ENCODE results near the gene CCSER1.
"Not testable (repeated sequence)": the region's sequence is repeated elsewhere in the genome, so short reads cannot be mapped to it uniquely, and the experiment has no call there.

Gene CCSER1

GRCh38 chr4:90445380-90445779 lies 318.2 kb downstream of the CCSER1 start:
- DNase-seq (ENCODE audit: low read depth) = no peak

GRCh38 chr4:90449626-90450025 lies 322.4 kb downstream of the CCSER1 start:
- no peak for DNase-seq (ENCODE audit: low read depth)

- no peak for DNase-seq (ENCODE audit: low read depth)
Observed at GRCh38 chr4:90456891-90457290, 329.7 kb downstream of the CCSER1 start.

GRCh38 chr4:90457817-90458216 lies 330.6 kb downstream of the CCSER1 start:
- DNase-seq (ENCODE audit: low read depth) = no peak

GRCh38 chr4:90458576-90458975 lies 331.4 kb downstream of the CCSER1 start:
- no peak for DNase-seq (ENCODE audit: low read depth)

- no peak for DNase-seq (ENCODE audit: low read depth)
Observed at GRCh38 chr4:90474484-90474883, 347.3 kb downstream of the CCSER1 start.

GRCh38 chr4:90476019-90476418 lies 348.8 kb downstream of the CCSER1 start:
- no peak for DNase-seq (ENCODE audit: low read depth)

- DNase-seq (ENCODE audit: low read depth) = no peak
Observed at GRCh38 chr4:90476586-90476985, 349.4 kb downstream of the CCSER1 start.

- not testable (repeated sequence) for DNase-seq (ENCODE audit: low read depth)
Observed at GRCh38 chr4:90484894-90485293, 357.7 kb downstream of the CCSER1 start.

GRCh38 chr4:90486346-90486745 lies 359.2 kb downstream of the CCSER1 start:
- DNase-seq (ENCODE audit: low read depth) = no peak

GRCh38 chr4:90495211-90495610 lies 368.0 kb downstream of the CCSER1 start:
- DNase-seq (ENCODE audit: low read depth) = no peak

- DNase-seq (ENCODE audit: low read depth) = no peak
Observed at GRCh38 chr4:90495936-90496335, 368.7 kb downstream of the CCSER1 start.

GRCh38 chr4:90498175-90498574 lies 371.0 kb downstream of the CCSER1 start:
- DNase-seq (ENCODE audit: low read depth) = no peak

- no peak for DNase-seq (ENCODE audit: low read depth)
Observed at GRCh38 chr4:90503677-90504076, 376.5 kb downstream of the CCSER1 start.

GRCh38 chr4:90515191-90515590 lies 388.0 kb downstream of the CCSER1 start:
- DNase-seq (ENCODE audit: low read depth) = no peak

- DNase-seq (ENCODE audit: low read depth) = no peak
Observed at GRCh38 chr4:90528551-90528950, 401.4 kb downstream of the CCSER1 start.

- no peak for DNase-seq (ENCODE audit: low read depth)
Observed at GRCh38 chr4:90536408-90536807, 409.2 kb downstream of the CCSER1 start.

- no peak for DNase-seq (ENCODE audit: low read depth)
Observed at GRCh38 chr4:90537491-90537890, 410.3 kb downstream of the CCSER1 start.

GRCh38 chr4:90540536-90540935 lies 413.3 kb downstream of the CCSER1 start:
- DNase-seq (ENCODE audit: low read depth) = no peak

GRCh38 chr4:90542216-90542615 lies 415.0 kb downstream of the CCSER1 start:
- no peak for DNase-seq (ENCODE audit: low read depth)

- DNase-seq (ENCODE audit: low read depth) = no peak
Observed at GRCh38 chr4:90543419-90544170, 416.4 kb downstream of the CCSER1 start.

- no peak for DNase-seq (ENCODE audit: low read depth)
Observed at GRCh38 chr4:90544532-90545045, 417.4 kb downstream of the CCSER1 start.

- DNase-seq (ENCODE audit: low read depth) = no peak
Observed at GRCh38 chr4:90545380-90545779, 418.2 kb downstream of the CCSER1 start.

GRCh38 chr4:90546114-90546513 lies 418.9 kb downstream of the CCSER1 start:
- no peak for DNase-seq (ENCODE audit: low read depth)
